GM19395 (cell line): ENCODE results near the gene LRRC46.

ENCODE experiments used
- ATAC-seq: cut with Tn5 transposase; IDR thresholded peaks from one replicate; pipeline ENCODE4 v1.9.1; 2021; ENCODE audit warnings: mild to moderate bottlenecking, moderate library complexity; ENCODE audit not compliant: unreplicated experiment

LRRC46 gene

DNA sequence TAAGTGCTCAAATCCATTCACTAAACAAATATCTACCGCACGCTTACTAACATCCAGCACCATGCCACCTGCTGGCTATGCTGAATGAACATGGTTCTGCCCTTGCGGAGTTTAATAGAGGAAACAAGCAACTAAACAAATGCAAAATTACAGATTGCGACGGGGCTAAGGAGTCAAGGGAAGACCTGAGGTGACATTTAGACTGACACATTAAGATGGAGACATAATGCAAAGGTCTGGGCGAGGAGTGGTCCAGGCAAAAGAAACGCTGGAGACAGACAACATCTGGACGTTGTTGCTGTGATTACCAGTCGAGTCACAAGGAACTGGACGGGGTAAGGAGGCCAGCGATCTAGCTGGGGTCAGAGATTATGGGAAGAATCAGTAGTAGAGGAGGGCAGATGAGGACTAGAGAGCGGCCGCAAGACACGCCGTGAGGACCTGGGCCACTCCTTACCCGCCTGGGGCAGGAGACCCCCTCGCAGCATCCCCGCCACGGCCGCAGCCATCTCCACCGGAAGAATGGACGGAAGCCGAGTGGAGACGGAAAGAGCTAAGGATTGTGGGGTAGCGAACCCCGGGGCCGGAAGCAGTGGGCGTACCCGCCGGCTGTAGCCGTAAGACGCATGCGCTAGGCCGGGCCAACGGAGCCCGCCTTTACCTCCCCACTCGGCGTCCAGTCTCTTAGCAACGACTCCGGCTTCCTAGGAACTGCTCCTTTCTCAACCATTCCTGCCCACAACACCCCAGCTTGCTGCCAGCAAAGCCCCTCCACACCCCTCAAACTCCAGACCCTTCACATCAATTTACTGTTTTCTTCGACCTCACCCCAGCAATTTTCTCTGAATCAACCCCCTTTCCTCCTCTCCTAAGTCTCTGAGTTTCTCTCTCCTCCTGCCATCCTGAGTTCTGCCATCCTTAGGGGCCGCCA, at the start of gene LRRC46, which contains the start of gene MRPL10:
Gene LRRC46, plus strand, starts transcription at position 668 of the 931 bp plus-strand sequence. CDS start 320 bp downstream, outside the sequence.
Gene MRPL10, minus strand, starts transcription at position 539 of the 931 bp plus-strand sequence. Its CDS starts 30 bp downstream, at position 509.
- ATAC-seq: peak; percentile 81

- ATAC-seq: no peak
These were observed 45.8 kb upstream of the LRRC46 start for GRCh38 chr17:47785538-47786123.

DNA sequence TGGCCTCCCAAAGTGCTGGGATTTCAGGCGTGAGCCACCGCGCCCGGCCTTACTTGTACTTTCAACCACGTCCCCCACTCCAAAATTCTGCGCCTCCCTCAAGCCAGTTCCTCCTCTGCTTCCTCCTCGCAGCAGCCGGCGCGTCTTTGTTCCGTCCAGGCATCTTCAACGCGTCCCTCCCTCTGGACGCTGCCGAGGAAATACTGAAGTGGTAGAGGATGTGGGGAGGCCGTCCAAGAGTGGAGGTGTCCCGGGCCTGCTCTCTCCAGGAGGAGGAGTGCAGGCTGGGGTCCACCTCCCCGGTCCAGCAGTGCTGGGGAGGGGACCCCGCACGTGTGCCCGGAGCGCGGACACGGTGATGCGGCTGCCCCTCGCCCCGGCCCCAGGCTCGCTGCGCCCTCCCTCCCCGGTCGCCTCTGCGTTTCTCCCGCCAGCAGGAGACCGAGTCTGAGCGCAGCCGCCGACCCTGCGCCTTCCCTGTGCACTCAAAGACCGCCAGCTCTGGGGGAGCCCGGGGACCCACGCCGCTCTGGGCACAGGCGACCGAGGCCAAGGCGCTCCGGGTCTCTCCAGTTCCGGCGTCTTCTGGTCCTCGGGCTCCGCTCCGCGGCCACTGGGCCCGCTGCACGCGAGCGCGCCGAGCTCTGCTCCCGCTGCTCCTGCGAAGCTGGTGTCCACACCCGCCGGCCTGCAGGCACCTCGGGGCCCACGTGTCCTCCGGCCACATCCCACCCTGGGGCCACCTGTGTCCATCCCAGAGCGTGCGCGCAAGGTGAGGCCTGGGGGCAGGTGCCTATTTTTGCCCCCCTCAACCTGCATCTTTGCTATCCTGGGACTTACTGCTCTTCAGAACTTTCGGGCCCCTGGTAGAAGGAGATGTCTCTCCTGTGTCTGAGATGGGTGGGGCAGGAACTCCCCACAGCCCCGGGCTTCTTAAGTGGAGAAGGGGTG, 41.6 kb upstream of the LRRC46 start:
- ATAC-seq: no peak

GRCh38 chr17:47791025-47791424, 40.4 kb upstream of the LRRC46 start:
- ATAC-seq: no peak

- no peak for ATAC-seq
These were observed 39.0 kb upstream of the LRRC46 start for GRCh38 chr17:47792457-47792856.

GRCh38 chr17:47792979-47793378, 38.5 kb upstream of the LRRC46 start:
- no peak for ATAC-seq

DNA sequence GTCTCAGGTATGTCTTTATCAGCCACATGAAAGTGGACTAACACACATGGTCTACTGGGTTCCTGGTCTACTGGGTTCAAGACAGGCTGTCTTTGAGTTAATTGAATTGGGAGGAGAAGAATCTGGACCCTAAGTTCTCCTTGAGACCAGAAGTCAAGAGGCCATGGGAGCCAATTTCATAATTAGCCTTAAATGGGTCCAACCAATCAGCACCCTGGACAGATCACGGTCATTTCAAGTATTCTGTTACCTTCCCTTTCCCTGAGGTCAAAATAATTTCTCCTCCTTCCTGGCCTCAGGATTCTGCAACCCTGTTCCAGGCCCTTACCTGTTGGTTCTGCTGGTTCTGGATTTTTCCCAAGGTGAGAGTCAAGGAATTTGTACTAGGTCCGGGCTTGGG, 33.7 kb upstream of the LRRC46 start:
- ATAC-seq: no peak

DNA sequence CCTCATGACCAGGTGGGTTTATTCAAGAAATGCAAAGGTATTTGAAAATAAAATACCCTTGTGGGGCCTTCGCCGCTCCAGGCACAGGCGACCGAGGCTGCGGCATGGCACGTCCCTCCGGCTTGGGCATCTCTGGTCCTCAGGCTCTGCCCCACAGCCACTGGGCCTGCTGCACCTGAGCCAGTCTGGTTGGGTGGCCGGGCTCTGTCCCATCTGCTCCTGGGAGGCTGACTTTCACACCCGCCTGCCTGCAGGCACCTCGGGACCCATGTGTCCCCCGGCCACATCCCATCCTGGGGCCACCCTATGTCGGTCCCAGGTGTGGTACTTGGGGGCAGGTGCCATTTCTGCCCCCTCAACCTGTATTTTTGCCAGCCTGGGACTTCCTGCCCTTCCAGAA, 30.8 kb upstream of the LRRC46 start:
- ATAC-seq: no peak

GRCh38 chr17:47801176-47801765, 30.2 kb upstream of the LRRC46 start:
- ATAC-seq: no peak

DNA sequence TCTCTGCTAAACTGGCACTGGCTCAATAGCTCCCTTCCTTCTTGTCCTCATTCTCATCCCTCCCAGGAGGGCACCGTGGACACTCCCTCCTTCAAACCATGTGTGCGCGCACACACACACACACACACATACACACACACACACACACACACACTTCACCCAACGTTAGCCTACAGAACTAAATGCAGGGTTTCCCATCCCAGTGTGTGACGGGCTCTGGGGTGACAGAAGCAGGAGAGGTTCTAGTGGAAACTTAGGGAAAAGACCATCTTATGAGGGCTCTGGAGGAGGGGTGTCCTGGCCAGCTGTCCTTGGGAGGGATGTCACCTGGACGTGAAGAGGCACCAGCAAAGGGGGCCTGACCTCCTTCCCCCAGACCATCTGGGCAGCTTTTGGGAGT, 29.6 kb upstream of the LRRC46 start:
- no peak for ATAC-seq

DNA sequence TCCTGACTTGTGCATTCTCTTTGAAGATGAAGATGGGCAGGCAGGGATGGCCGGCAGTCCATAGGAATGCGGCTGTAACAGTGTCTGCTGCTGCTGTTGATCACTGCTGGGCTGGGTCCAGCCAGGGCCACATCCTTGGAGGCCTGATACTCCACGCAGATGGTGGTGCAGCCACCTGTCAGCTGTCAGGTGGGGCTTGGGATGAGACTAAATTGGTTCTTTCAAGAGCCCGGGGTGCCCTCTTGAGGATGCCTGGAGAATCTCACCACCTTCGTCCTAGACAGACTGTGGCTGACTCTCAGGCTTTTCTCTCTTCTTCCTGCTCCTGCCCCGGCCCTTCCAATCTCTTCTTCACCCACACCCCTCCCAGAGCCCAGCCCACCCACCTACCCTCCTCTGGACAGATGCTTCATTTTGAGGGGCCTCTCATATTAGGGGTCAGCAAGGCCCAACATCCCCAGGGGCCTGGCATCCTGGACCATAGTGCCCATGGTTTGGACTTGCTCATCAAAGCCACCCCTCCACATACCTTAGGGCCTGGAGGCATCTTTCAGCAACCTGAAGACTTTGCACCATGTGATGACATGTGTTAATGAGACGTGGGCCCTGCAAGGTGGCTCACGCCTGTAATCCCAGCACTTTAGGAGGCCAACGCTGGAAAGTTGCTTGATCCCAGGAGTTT, 29.0 kb upstream of the LRRC46 start:
- ATAC-seq: no peak

- no peak for ATAC-seq
These were observed 28.3 kb upstream of the LRRC46 start for GRCh38 chr17:47803201-47803600.

DNA sequence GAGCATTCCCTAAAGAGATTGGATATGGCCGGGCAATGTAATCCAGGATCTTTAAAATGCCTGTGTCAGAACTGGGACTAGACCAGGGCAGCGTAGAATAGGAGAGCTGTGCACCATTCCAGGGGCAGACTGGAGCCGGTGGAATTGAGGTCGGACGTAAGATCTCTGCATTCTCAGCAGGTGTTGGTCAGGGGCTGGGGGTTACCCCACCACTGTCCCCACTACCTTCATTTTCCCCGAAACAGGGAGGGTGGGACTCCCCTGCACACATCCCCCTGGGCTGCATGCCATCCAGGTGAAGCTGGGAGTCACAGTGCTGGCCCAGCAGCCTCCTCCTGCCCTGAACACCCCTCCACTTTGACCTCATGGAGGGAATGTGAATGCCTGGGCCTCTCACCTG, 27.7 kb upstream of the LRRC46 start:
- no peak for ATAC-seq

GRCh38 chr17:47804461-47804860, 27.0 kb upstream of the LRRC46 start:
- ATAC-seq: no peak

- no peak for ATAC-seq
These were observed 25.2 kb upstream of the LRRC46 start for GRCh38 chr17:47806026-47806912.

- ATAC-seq: no peak
These were observed 24.6 kb upstream of the LRRC46 start for GRCh38 chr17:47806913-47807255.

DNA sequence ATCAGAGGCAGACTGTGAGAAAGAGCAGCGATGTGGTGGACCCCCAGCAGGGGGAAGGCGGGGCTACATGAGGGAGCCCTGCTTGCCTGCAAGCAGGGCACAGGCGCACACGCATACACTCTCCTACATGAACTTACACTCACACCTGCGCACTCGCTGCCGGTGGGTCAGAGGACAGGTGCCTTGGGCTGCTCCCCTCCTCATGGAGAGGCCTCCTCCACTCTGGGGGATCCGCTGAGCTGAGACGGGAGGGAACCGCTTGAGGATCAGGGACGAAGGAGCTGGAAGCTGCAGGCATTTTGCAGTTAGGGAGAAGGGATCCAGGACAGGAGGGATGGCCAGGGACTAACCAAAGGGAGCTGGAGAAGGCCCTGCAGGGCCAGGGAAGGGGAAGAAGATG, 24.0 kb upstream of the LRRC46 start:
- no peak for ATAC-seq

DNA sequence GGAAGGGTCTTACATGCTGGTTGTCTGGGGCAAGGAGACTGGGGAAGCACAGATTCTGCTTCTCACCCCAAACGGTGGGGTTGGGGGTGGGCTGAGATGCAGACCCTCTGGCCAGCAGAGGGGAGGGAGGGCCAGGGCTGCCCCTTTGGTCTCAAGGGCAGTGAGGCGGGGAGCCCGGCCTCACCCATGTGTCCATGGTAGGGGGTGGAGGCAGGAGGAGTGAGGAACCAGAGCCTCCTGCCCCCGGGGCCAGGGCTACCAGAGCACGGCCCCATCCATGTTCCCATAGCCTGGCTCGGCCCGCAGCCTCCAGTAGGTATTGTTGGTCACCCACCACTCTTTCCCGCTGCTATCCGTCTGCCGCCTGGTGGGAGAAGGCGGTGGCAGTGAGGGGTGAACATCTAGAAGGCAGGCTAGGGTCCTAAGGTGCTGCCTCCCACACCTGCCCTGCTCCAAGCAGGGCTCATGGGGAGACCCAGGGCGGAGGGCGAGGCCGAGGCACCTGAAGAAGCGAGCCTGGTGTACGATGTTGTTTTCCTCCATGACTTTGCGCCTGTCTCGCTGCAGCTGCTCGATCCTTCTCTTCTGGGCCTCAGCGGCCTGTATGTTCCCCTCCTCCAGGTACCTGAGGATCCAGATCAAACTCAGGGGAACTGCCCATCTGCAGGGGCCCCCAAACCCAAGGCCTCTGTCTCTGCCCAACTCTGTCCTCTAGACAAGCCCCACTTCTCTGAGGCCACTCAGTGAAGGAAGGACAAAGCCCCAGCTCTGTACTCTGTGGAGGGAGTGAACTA, 23.2 kb upstream of the LRRC46 start:
- ATAC-seq: no peak
